Uterus (tissue), 4 donors: ENCODE data around the gene NPS. TPM values are rescaled to one million over a fixed set of nuclear protein-coding genes. Genes with fewer than 3 reads are reported as not detected.

Source experiments
- DNase-seq, 2 donors: peaks; one replicate each; pipeline ENCODE4 v3.0.0-alpha.2; 2019 to 2020
- H3K27ac ChIP-seq, 2 donors: fragments of 200-600 bp; sonication (generic); 1 replicate in 1 of 2; 2 replicates in 1 of 2; pipeline ENCODE4 v1.5.1; 2016 to 2018
- H3K27me3 ChIP-seq, 2 donors: fragments of 200-600 bp; sonication (generic); one replicate each; pipeline ENCODE4 v1.5.1; 2018 to 2019; ENCODE audit warnings: control low read depth in 1 of 2
- H3K36me3 ChIP-seq, 2 donors: fragments of 200-600 bp; sonication (generic); one replicate each; pipeline ENCODE4 v1.5.1; 2019; ENCODE audit warnings: control low read depth in 1 of 2
- H3K4me1 ChIP-seq, 2 donors: fragments of 200-600 bp; sonication (generic); one replicate each; pipeline ENCODE4 v1.5.1; 2018 to 2019; ENCODE audit warnings: control low read depth in 1 of 2
- H3K4me3 ChIP-seq, 2 donors: fragments of 200-600 bp; sonication (generic); 1 replicate in 1 of 2; 2 replicates in 1 of 2; pipeline ENCODE4 v1.5.1; 2018 to 2019; ENCODE audit warnings: mild to moderate bottlenecking in 1 of 2
- H3K9me3 ChIP-seq, 2 donors: fragments of 200-600 bp; sonication (generic); one replicate each; pipeline ENCODE4 v1.5.1; 2019; ENCODE audit warnings: control low read depth in 1 of 2
- POLR2A ChIP-seq, 2 donors: fragments of 450-650 bp; IDR thresholded peaks; one replicate each; pipeline ENCODE4 v1.6.1; 2016; ENCODE audit warnings: antibody characterized with exemption in 2 of 2, mild to moderate bottlenecking in 1 of 2, moderate library complexity in 1 of 2
- intact Hi-C: fragments of 100-400 bp; cut with DNase I; formaldehyde crosslinking; loops from one replicate; pipeline ENCODE4 v1.15.1; 2023; ENCODE audit warnings: low total_unique reads
- total RNA-seq, 4 donors: library from RNA; depleted of rRNA in 3 of 4; stranded (reverse); fragments of >200 nt in 3 of 4; gene quantifications; one replicate each; pipeline versions ENCODE4 v1.1.0 to v1.2.4, GENCODE V29; 2014 to 2023
- TF ChIP-seq, protein P1 (sequence below), 4 experiments: fragments of 200-600 bp in 2 of 4; fragments of 450-650 bp in 2 of 4; sonication (generic) in 2 of 4; IDR thresholded peaks; one replicate each; pipeline ENCODE4 v1.5.1; 2016 to 2019; ENCODE audit warnings: antibody characterized with exemption in 4 of 4, mild to moderate bottlenecking in 2 of 4, moderate library complexity in 1 of 4
- donor health status: DM: yes; HTN: yes; CAD: no.

Gene NPS, protein sequence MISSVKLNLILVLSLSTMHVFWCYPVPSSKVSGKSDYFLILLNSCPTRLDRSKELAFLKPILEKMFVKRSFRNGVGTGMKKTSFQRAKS
- not detected for total RNA-seq

DNA sequence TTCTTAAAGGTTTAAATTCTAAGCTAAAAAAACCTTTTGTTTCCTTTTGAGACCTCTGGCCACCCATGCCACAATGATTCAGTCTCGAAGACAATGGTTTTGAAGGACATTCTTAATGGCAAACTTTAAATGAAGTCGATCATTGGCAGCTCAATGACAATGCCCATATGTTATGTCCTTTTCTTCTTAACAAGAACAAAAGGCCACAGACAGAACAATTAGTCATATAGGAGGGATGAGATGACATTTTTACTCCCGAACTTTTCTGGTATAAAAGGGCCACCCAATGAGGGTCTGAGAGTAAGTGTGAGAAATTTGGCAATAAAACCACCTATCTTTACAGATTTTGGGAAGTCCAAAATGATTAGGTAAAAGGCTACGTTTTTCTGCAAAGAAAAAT, at the start of gene NPS:
Gene NPS, plus strand, starts transcription at position 301 of the 400 bp plus-strand sequence. Its CDS starts 60 bp downstream, at position 361.
- no peak within 1 kb of the TSS for H3K27ac ChIP-seq
- intact Hi-C loops, result no loop called here
- H3K27me3 ChIP-seq, result no peaks in the 10 kb centered on the region
- DNase-seq, result no peak
- H3K4me3 ChIP-seq, result no peak within 1 kb of the TSS
- H3K36me3 ChIP-seq, result no peaks in the 10 kb centered on the region
- H3K9me3 ChIP-seq, result no peaks in the 10 kb centered on the region
- no peaks in the 10 kb centered on the region for H3K4me1 ChIP-seq
- TF ChIP-seq, protein P1, sequence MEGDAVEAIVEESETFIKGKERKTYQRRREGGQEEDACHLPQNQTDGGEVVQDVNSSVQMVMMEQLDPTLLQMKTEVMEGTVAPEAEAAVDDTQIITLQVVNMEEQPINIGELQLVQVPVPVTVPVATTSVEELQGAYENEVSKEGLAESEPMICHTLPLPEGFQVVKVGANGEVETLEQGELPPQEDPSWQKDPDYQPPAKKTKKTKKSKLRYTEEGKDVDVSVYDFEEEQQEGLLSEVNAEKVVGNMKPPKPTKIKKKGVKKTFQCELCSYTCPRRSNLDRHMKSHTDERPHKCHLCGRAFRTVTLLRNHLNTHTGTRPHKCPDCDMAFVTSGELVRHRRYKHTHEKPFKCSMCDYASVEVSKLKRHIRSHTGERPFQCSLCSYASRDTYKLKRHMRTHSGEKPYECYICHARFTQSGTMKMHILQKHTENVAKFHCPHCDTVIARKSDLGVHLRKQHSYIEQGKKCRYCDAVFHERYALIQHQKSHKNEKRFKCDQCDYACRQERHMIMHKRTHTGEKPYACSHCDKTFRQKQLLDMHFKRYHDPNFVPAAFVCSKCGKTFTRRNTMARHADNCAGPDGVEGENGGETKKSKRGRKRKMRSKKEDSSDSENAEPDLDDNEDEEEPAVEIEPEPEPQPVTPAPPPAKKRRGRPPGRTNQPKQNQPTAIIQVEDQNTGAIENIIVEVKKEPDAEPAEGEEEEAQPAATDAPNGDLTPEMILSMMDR (IDR thresholded peaks at IDR 0.05), result no peak
- TF ChIP-seq POLR2A (IDR thresholded peaks at IDR 0.05), result no peak

DNA sequence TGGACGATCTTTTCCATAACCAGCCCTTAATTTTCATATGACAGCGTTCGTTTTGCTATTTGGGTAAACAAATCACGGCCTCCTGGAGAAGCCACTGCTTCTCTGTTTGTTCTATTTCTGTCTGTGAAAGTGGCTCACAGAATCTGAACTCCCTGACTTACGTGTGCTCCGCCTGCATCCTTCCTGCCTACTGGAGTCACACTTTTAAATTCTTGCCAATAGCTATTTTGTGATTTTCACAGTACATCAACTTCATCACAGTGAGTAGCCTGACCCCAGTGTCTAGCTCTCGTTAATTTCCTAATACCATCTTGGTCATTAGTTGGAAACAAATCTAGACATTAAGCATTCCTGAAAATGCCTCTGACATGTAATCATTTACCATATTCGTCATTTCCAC, 49.0 kb upstream of the NPS start:
- intact Hi-C loops, result no loop called here
- no peak overlapping the region for H3K4me3 ChIP-seq
- no peaks in the 10 kb centered on the region for H3K36me3 ChIP-seq
- no peak for TF ChIP-seq POLR2A (IDR thresholded peaks at IDR 0.05)
- TF ChIP-seq, protein P1 (IDR thresholded peaks at IDR 0.05), result no peak
- H3K9me3 ChIP-seq, result no peaks in the 10 kb centered on the region
- no peak for DNase-seq
- no peaks in the 10 kb centered on the region for H3K27me3 ChIP-seq
- no peak overlapping the region for H3K27ac ChIP-seq
- H3K4me1 ChIP-seq, result no peaks in the 10 kb centered on the region

DNA sequence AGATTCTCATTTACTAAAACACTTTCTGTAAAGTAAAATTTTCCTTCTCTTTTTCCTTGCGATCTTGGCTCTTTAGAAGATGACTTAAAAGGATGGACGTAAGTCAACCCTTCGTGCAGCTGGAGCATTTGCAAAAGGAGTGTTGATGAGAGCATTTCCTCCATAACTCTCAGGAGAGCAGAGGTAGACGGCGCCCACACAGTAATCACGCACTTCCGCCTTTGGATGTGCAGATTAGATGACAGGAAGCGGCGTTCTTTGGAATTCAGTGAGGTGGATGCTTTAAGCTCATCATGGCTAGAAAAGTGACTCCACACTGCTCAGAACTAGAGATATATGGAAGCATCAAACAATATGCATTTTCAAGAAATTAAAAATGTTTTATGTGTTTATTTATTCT, 43.0 kb upstream of the NPS start:
- Histone ChIP-seq H3K36me3 (no peaks in the 10 kb centered on the region), H3K27ac (no peak overlapping the region), H3K4me3 (no peak overlapping the region), H3K27me3 (no peaks in the 10 kb centered on the region), H3K4me1 (no peaks in the 10 kb centered on the region), H3K9me3 (no peaks in the 10 kb centered on the region)
- TF ChIP-seq, protein P1 (IDR thresholded peaks at IDR 0.05), result no peak
- TF ChIP-seq POLR2A (IDR thresholded peaks at IDR 0.05), result no peak
- DNase-seq, result no peak
- intact Hi-C loops, result no loop called here

DNA sequence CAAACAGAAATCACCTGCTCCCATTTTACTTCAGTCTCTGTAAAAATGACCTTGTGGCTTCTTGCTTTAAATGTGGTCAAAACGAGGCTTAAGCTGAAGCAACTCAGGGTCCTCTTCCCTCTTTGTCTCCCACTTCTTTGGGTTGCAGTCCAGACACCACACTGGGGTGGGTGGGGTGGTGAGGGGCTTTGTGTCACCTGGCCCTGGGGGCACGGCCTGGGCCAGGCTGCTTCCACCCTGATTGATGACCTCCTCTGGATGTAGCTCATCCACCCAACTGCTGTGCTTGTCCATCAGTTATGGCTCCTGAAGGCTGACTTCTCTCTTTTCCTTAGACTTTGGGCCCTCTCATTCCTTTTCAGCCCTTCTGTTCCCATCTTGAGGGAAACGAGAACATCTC, 26.8 kb upstream of the NPS start:
- TF ChIP-seq, protein P1 (IDR thresholded peaks at IDR 0.05), result no peak
- TF ChIP-seq POLR2A (IDR thresholded peaks at IDR 0.05), result no peak
- H3K4me3 ChIP-seq, result no peak overlapping the region
- H3K9me3 ChIP-seq, result no peaks in the 10 kb centered on the region
- intact Hi-C loops, result no loop called here
- DNase-seq, result no peak
- no peaks in the 10 kb centered on the region for H3K36me3 ChIP-seq
- no peaks in the 10 kb centered on the region for H3K27me3 ChIP-seq
- H3K27ac ChIP-seq, result no peak overlapping the region
- no peaks in the 10 kb centered on the region for H3K4me1 ChIP-seq

DNA sequence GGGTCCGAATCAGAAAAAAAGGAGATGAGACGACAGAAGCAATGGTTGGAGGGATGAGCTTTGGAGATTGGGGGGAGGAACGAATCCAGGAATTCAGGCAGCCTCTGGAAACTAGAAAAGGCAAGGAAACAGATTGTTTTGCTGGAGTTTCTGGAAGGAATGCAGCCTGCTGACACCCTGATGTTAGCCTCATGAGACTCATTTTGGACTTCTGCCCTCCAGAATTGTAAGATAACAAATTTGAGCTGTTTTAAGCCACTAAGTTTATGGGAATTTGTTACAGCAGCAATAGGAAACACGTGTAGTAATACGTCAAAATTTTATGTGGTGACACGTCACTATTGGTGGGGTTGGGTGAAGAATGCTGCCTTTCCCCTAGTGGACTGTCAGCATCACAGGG, 25.6 kb upstream of the NPS start:
- Histone ChIP-seq H3K4me3 (no peak overlapping the region), H3K4me1 (no peaks in the 10 kb centered on the region), H3K9me3 (no peaks in the 10 kb centered on the region), H3K27ac (no peak overlapping the region), H3K27me3 (no peaks in the 10 kb centered on the region), H3K36me3 (no peaks in the 10 kb centered on the region)
- intact Hi-C loops, result no loop called here
- TF ChIP-seq, protein P1 (IDR thresholded peaks at IDR 0.05), result no peak
- no peak for TF ChIP-seq POLR2A (IDR thresholded peaks at IDR 0.05)
- DNase-seq, result no peak
